OCI-LY1 (cell line): ENCODE measurements around the gene STK17A.

Experiments used
- CTCF ChIP-seq: fragments of 200-600 bp; sonication (generic), shearing (Covaris generic); IDR thresholded peaks from 2 replicates; pipeline ENCODE4 v1.5.1; 2017; ENCODE audit warnings: mild to moderate bottlenecking, antibody characterized with exemption, low read length, moderate library complexity, mixed read lengths
- EZH2 ChIP-seq: fragments of 200-600 bp; sonication (generic), shearing (Covaris generic); IDR thresholded peaks from 2 replicates; pipeline ENCODE4 v1.8.0; 2017; ENCODE audit warnings: borderline replicate concordance, mixed run types, mild to moderate bottlenecking, antibody characterized with exemption, low read length, moderate library complexity, mixed read lengths

- TF ChIP-seq CTCF, result no peak
- TF ChIP-seq EZH2, result no peak
Observed at GRCh38 chr7:43625453-43625852, 42.5 kb downstream of the STK17A start.
